ENCODE measurements around the gene TEAD4.
"Not testable (repeated sequence)": the region's sequence is repeated elsewhere in the genome, so short reads cannot be mapped to it uniquely, and the experiment has no call there.

The TEAD4 gene

DNA sequence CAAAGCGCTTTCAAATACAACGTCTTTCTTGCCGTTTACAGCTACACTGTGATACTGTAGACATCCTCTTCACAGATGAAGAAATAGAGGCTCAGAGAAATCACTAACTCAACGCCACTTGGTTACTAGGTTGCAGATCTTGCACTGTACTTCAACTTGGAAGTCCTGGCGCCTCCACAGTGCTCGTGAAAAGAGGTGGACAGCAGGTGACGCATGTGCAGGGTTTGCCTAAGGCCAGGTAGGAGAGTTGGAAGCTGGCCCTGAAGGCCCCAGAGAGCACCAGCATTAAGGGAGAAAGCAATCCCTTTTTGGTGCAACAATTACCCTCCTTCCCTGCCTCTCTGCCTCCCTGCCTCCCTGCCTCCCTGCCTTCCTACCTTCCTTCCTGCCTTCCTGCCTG, 95.2 kb downstream of the TEAD4 start:
- DNase-seq, result no peak

DNA sequence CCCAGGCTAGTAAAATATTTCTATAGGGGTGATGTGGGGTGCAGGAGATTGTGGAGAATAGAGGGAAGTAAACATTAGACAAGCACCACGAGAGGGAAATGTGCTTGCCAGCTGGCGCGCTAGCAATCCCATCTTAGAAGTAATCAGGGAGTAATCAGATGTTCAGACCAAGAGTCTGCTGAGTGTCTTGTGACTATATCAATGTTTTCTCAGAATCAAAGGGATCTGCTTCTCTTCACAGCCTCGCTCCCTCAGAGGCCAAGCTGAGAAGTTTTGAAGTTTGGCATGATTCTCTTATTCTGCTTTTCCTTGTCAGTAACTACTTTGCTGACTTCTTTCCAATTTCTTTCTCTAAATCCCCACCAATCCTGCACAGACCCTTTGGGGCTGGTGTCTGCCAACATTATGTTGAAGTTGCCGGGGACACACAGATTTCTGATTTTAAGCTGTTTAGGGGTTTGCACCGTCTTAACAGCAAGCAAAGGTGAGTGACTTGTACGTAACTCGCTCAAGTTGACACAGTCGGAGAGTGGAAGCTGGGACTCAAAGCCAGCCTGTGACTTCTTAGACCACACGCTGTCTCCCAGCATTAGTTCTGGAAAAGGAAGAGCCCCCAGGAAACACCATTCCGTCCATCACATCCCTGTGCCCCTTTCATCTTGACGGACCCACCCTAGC, 96.0 kb downstream of the TEAD4 start:
- DNase-seq, result no peak

DNA sequence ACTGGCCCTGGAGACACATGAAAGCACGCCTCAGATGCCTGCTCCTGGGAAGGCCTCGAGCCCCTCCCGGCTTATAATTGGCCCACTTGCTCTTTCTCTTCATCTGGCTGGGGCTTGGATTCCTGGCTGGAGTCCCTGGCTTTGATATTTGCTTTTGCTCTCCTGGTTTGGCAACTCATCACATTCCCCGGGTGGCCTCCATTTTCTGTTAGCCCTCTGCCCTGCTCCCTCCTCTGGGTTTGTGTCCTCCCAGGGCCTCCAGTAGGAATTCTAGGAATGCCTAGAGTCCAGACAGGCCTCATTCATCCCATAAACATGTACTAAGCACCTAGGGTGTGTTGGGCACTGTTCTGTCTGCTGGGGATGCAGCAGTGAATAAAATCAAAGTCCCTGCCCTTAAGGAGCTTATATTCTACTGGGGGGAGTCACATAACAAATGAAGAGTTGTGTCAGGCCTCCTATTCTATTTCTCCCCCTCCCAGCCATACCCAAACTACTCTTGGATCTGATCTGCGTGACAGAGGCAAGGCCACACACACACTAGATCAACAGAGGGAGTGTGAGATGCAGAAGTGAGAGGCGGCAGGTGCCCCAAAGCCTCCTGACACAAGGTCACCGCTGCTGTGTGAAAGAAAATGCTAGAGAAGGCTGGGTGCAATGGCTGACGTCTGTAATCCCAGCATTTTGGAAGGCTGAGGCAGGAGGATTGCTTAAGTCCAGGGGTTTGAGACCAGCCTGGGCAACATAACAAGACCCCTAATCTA, 96.7 kb downstream of the TEAD4 start:
- no peak for DNase-seq

DNA sequence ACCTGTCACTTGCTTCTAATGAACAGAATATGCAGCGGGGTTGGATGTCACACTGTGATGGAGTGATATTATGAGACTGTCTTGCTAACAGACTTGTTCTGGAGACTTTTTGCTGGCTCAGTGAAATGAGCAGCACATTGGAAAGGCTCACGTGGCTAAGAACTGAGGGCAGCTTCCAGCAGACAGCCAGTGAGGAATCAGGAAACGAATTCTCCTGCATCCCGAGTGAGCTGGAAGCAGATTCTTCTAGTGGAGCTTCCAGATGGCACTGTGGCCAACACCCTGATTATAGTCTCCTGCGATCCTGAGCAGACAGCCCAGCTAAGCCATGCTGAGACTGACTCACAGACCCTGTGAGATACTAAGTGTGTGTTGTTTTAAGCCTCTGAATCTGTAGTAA, 101.9 kb downstream of the TEAD4 start:
- no peak for DNase-seq

DNA sequence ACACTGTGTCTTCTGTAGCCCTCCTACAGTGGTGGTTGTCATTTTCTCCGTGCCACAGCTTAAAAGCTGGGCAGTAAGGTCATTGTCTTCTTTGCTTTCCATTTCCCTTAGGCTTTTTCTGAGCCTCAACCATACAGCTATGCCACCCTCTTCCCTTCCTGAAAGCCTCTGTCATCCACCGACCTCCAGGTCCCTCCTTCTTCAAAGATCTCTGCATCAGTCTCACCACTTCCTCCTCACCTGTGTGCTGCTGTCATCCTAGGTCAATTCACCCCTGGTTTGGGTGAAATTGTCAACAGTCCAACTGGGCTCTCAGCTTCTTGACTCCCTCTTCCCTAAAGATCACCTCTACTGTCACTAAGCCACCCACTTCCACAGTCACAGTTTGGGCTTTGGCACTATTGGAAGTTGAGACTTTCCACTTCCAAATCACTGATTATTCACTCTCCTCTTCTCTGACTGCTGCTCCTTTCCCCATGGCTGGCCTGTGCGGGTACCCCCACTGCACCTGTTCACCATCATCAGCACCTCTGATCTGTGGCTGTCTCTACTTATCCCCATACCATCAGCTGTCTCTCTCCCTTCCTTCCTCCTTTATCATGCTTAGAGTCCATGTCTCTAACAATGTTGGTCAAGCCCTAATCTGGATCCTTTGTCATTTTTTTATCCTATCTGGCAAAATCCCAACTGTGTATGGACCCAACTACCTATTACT, 102.5 kb downstream of the TEAD4 start:
- no peak for DNase-seq

DNA sequence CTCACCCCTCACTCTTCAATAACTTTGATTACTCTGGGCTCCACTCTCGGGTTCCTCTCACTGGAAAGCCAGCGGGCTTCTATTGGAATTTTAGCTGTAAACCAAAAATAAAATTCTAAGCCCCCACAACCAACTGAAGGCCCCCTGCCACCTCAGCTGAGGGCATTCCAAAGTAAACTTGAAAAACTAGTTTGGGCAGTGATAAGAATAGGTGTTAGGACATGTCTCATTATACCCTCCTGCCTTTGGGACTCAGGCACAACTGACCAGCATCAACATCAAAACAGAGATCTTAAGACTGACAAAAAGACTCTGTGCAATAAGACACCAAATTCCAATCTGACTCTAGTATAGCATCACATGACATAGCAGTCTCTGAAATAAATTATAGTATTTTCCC, 106.1 kb downstream of the TEAD4 start:
- DNase-seq, result no peak

DNA sequence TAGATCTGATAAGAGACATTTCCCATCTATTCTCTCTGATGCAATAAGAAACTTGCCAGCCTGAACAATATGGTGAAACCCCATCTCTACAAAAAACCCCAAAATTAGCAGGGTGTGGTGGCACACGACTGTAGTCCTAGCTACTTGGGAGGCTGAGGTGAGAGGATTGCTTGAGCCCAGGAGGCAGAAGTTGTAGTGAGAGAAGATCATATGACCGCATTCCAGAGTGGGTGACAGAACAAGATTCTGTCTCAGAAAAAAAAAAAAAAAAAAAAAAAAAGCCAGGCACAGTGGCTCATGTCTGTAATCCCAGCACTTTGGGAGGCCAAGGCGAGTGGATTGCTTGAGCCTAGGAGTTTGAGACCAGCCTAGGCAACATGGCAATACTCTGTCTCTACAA, 106.6 kb downstream of the TEAD4 start:
- not testable (repeated sequence) for DNase-seq

DNA sequence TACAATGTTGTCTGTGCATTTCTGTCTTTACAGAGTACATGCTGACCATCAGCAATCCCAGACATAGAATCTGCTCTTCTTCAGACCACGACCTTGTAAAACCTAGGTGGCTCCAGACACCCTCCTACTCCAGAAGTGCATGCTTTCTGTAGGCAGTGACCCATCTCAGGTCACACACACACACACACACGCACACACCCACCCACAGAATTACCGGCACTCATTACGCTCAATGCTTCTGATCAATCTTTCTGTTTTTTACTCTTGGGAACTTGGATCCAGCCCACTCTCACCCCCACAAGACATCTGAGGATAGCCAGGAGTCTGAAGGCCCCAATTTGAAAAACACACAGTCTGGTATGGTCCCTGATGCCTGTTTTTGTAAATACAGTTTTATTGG, 110.5 kb downstream of the TEAD4 start:
- no peak for DNase-seq

DNA sequence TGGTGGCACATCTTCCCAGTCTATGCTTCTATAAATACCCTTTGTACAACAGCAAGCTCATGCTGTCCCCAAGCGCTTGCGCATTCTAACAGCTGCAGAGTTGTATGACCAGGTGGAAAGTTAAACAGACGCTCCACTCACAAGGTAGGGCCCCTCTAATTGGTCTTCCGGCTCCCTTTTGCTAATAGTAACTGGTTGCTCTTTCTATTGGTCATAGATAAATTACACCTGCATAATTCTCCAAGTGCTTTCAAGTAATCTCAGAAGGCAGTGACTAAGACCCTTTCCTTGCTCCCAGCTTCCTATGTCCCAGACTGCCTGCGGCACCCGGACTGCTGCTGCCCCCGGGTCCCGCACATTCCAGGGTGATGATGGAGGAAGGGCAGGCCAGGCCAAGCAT, 111.9 kb downstream of the TEAD4 start:
- DNase-seq, result no peak

DNA sequence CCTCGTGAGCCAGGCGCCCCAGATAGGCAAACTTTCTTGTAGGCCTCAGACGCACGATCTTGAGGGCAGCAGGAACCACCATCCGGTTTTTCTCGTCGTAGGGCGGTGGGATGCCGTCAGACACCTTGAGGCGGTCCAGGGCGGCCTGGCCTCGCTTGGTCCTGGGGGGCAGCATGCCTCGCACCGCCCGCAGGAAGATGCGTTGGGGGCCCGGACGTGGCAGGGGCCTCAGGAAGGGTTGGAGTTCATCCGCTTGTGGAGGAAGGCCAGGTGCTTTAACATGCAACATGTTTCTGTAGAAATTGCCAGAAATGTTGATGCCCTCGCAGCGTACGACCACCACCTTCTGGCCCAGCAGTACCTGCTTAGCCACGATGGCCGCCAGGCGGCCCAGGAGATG, 112.5 kb downstream of the TEAD4 start:
- no peak for DNase-seq

DNA sequence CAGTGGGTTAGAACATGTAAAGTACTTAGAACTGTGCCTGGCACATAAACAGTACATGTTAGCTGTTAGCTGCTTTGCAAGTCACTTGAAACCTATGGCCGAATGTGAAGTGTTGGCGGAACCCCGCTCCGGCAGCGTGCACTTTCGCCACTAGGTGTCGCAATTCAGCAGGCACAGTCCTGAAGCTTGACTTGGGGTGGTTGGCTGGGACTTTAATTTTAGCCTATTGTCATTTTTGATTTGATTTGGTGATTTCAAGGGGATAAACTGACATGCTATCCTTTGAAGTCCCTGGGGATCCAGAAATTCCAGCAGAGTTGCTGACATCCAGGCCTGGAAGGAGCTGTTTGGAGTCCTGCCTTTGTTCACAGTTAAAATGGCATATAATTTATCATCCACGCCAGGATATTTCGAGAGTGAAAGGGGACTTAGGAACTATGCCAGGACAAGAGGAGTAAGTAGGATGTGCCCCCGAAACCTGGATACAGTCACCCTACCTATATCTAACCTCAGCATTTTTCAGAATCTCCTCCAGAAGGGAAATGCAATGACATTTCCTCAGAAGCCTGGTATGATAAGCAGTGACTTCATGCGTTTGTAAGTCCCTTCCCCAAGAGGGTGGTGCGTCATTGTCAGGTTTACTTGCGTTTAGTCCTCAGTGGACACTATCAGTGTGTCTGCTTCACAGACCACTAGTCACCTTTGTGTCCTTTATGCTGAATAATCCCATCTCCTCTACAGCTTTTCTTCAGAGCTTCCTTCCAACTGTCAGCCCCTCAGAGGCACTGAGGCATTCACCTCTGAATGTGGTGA, 114.4 kb downstream of the TEAD4 start:
- DNase-seq, result peak; percentile 91

DNA sequence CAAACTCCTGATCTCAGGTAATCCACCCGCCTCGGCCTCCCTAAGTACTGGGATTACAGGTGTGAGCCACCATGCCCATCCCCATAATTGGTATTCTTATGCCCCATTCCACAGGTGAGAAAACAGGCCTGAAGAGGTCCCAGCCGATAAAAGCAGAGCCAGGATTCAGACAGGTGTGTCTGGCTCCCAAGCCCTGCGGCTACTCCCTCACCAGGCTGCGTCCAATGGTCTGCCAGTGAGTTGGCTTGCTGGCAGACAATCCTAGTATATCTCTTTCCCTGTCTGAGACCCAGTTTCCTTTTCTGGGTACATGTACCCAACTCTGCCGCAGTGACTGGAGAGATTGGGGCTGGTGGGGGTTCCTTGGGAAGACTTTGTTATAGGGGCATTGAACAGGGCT, 116.1 kb downstream of the TEAD4 start:
- DNase-seq, result no peak

DNA sequence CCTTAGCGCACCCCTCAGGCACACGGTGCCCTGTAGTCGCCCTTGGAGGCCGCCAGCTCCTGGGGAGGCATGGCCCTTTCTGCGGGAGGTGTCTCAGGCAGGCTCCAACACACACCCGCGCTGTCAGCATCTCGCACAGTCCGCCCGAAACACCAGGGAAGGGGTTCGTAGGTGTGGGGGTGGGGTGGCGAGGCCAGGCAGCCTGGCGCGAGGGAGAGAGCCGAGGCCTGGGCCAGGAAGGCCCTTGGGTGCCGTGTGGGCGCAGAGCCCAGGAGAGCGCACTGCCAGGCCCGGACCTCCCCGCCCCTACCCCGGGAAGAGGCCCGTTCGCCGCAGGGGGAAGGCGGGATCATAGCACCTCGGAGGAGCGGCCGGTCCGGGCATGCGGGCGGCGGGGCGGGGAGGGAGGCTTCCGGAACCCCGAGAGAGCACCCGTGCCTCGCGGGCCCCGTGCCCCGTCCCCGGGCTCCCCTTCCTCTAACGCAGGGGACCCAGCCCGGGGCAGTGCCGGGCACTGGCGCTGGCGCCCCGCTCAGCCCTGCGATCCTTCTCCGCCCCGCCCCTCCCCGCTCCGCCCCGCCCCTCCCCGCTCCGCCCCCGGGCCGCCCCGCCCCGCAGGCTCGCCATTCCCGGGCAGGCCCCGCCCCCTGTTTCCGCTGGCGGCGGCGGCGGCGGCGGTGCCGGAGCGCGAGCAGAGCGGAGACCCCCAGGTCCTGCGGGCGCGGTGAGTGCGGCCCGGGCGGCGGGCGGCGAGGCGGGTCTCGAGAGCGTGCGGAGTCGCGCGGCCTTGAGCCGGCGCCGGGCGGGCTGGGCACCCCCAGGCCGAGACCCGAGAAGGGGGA, 117.8 kb downstream of the TEAD4 start, which contains the start of gene TSPAN9:
TSPAN9 (plus strand) TSS at position 650 of the 842 bp plus-strand sequence. CDS start 123,815 bp downstream, outside the sequence.
- DNase-seq, result peak; percentile 74

DNA sequence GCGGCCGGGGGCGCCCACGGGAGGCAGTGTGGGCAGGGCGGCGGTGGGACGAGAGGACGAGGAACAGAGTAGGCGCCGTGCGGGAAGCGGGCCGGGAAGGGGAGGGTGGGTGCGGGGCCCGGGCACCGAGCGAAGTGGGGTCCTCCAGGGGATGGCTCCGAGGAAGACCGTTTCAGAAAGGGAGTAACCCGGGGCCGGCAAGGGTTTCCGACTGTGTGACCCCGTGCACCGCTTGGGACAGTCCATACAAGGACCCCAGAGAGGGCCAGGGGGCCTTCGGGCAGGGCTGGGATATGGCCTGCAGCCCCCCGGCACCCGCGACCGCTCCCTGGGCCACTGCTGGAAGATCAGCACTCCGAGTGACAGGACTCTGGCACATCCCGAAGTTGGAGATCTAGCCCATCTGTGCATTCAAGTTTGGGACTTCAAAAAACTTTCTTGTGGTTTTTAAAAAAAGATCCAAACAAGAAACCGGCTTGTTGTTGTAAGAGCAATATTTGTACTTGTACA, 118.4 kb downstream of the TEAD4 start:
- peak; percentile 27 for DNase-seq

DNA sequence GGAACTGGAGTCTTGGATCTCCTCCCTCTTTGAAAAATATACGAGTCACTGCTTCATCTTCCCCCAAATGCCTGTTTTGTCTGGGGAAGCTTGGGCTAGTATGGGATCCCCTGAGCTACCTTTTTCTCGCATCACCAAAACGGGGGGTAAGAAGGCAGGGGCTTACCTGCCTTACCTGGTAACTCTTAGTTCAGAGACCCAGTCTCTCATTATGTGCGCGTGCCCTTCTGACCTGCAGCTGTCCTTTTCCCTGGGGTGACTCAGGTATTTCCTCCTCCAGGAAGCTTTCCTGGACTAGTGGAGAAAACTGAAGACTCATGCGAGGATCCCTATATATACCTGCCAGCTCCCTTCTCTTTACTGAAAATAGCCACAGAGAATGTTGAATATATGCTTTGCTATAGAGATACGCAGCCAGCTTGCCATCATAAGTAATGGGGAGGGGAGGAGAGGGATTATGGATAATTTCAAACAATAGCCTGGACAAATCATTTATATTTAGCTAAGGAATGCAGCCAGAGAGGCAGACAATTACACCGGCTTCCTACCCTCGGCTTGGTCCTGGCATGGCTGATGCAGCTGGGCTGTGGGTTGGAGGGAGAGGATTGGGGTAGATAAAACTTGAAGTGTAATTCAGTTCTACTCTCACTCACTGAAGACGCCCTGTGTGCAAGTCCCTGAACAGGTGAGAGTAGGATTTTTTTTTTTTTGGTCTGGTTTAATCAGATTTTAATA, 119.1 kb downstream of the TEAD4 start:
- no peak for DNase-seq

DNA sequence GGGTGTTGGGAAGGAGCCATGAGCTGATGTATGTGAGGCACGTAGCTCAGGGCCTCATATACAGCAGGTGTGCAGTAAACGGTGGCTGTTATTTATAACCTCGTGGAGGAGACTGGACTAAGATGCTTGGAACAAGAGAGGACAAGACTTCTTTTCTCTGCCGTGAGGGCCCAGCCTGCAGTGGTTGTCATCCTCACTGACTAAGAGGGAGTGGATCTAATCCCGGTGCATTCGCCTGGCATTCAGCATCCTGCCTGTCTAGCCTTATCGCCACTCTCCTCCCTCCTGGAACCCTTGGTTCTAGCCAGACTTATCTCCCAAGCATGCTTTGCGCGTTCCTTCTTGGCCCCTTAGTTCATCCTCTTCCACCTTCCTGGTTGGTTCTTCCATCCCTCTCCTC, 121.9 kb downstream of the TEAD4 start:
- no peak for DNase-seq

DNA sequence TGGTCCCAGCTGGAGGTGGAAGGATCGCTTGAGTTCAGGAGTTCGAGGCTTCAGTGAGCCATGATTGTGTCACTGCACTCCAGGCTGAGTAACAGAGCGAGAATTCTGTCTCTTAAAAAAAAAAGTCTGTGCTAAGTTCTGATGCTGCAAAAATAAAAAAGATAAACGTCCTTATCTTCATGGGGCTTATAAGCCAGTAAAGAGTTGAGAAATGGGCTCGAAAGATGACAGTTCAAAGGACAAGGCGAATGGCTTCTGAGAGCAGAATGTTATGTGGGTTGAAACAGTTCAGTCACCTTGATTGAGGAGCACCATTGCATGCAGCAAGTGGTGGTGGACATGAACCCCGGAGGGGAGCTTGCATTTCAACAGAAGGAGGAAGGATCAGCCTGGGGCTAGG, 122.7 kb downstream of the TEAD4 start:
- no peak for DNase-seq

DNA sequence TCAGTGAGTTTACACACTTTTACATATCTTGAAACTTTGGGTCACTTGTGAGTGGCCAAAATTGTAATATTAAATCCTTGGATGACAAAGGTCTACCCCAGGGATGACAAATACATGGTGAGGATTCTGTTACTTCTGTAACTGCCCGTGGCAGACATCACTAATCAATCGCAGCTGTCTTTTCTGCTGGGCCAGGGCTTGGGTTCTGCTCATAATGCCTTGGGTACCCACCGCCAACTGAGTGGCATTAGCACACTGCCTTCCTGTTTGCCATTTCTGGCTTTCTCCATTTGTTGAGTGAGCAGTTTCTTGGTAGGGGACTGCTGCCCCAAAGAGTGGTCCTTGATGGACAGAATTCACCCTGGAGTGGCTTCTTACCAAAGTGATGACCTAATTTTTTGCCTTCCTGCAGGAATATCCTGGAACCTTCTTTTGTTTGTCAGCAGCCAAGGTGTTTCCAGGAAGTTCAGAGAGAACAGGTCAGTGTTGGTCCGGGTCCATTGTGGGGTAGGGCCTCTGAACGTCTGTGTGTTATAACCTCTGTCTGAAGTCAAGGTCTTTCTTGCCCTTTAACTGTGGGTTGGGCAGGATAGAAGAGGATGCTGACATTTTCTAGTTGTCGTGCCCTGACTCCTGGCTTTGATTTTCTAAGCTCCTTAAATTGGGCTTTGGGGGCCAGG, 124.2 kb downstream of the TEAD4 start:
- DNase-seq, result no peak

DNA sequence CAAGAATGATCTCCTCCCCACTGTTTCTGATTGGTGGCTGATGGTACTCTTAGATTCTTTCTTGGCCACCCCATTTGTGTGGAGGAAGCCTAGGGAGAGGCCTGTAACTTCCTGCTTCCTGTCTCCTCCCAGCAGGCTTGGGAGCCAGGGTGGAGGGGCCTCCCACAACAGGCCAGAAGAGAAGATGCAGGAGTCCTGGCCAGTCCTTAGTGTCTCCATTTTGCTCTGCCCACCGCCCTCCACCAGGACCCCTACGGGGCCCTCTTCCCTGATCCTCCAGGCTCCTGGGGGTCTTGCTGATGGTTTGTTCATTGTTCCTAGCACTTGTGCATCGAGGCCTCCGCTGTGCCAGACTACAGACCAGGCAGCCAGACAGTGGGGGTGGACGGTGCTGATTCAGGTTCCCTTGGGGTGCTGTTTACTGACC, 124.7 kb downstream of the TEAD4 start:
- no peak for DNase-seq

DNA sequence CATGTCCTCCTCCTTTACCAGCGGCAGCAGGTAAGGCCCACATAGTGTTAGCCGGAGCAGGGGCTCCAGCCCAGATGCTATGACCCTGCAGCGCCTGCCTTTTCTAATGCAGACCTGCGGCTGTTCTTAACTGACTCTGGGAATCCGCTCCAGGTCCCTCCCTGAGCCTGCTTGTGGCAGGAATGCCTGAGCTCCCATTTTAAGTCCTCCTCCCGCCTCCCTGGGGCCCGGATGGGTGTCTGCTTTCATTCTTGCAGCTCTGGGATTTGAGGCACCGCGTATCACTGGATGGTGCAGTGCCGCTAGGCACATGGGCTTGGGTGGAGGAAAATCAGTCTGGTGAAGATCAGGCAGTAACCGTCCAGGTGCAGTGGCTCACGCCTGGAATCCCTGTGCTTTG, 125.5 kb downstream of the TEAD4 start:
- no peak for DNase-seq

All from stimulated activated CD8-positive, alpha-beta memory T cell treated with anti-CD3 and anti-CD28 coated beads, Interleukin-4, amount 100 ng/mL, for 48 hours (primary cell).